Measurements from ENCODE around the gene C2CD5. TPM values are rescaled to one million over a fixed set of nuclear protein-coding genes. Genes with fewer than 3 reads are reported as not detected.

Gene C2CD5
- total and polyA plus RNA-seq, 8 donors: 12.2 to 79.1 (median 31.9) TPM

- Histone ChIP-seq H3K36me3 (peaks cover 0 to 40% (median 20%) of the 10 kb centered on the region in 4 donors), H3K27me3 (no peaks in the 10 kb centered on the region), H3K9me3 (no peaks in the 10 kb centered on the region), H3K4me3 (no peak overlapping the region), H3K4me1 (no peaks in the 10 kb centered on the region), H3K27ac (no peak overlapping the region)
- intact Hi-C loops (cut with DNase I; ENCODE audit: low total_unique reads): no loop called here
- no peak for DNase-seq
- TF ChIP-seq EP300 (IDR thresholded peaks at IDR 0.05): no peak
- TF ChIP-seq POLR2A (IDR thresholded peaks at IDR 0.05): no peak
- TF ChIP-seq POLR2AphosphoS5 (IDR thresholded peaks at IDR 0.05): no peak
- no peak for TF ChIP-seq CTCF (IDR thresholded peaks at IDR 0.05)
- WGBS, 5 donors: 79 to 87% (median 84%) methylated on average over 4 of the region's 4 CpGs
These were observed 44.2 kb downstream of the C2CD5 start for GRCh38 chr12:22500100-22500499.

- H3K27ac ChIP-seq: no peak overlapping the region
- intact Hi-C loops (cut with DNase I; ENCODE audit: low total_unique reads): no loop called here
- 78 to 91% (median 86%) methylated on average over 2 of the region's 2 CpGs for WGBS, 5 donors
These were observed 44.9 kb downstream of the C2CD5 start for GRCh38 chr12:22499445-22499844.

GRCh38 chr12:22494319-22494718 lies 50.0 kb downstream of the C2CD5 start:
- Histone ChIP-seq H3K36me3 (peaks cover 12 to 42% (median 39%) of the 10 kb centered on the region in 4 donors), H3K27ac (no peak overlapping the region), H3K4me3 (no peak overlapping the region), H3K4me1 (no peaks in the 10 kb centered on the region), H3K27me3 (no peaks in the 10 kb centered on the region), H3K9me3 (no peaks in the 10 kb centered on the region)
- intact Hi-C loops (cut with DNase I; ENCODE audit: low total_unique reads): no loop called here
- TF ChIP-seq POLR2AphosphoS5 (IDR thresholded peaks at IDR 0.05) (no peak), EP300 (IDR thresholded peaks at IDR 0.05) (no peak), POLR2A (IDR thresholded peaks at IDR 0.05) (no peak), CTCF (IDR thresholded peaks at IDR 0.05) (no peak)
- WGBS, 5 donors: 88 to 97% (median 91%) methylated on average over 1 of the region's 1 CpG
- DNase-seq: no peak

More at GRCh38 chr12:22499445-22499844, 44.9 kb downstream of the C2CD5 start:
- TF ChIP-seq EP300 (IDR thresholded peaks at IDR 0.05): no peak
- TF ChIP-seq POLR2AphosphoS5 (IDR thresholded peaks at IDR 0.05): no peak
- TF ChIP-seq POLR2A (IDR thresholded peaks at IDR 0.05): no peak
- no peak for TF ChIP-seq CTCF (IDR thresholded peaks at IDR 0.05)
- Histone ChIP-seq H3K4me1 (no peaks in the 10 kb centered on the region), H3K27me3 (no peaks in the 10 kb centered on the region), H3K36me3 (peaks cover 0 to 33% (median 17%) of the 10 kb centered on the region in 4 donors), H3K9me3 (no peaks in the 10 kb centered on the region), H3K4me3 (no peak overlapping the region)
- no peak for DNase-seq

GRCh38 chr12:22491034-22491433 lies 53.3 kb downstream of the C2CD5 start:
- no peaks in the 10 kb centered on the region for H3K4me1 ChIP-seq
- 91 to 100% (median 96%) methylated on average over 1 of the region's 1 CpG for WGBS, 5 donors
- H3K36me3 ChIP-seq: peaks cover 22 to 54% (median 53%) of the 10 kb centered on the region in 4 donors
- no peak for DNase-seq
- no peaks in the 10 kb centered on the region for H3K27me3 ChIP-seq
- no peaks in the 10 kb centered on the region for H3K9me3 ChIP-seq
- intact Hi-C loops (cut with DNase I; ENCODE audit: low total_unique reads): no loop called here
- H3K4me3 ChIP-seq: no peak overlapping the region
- TF ChIP-seq EP300 (IDR thresholded peaks at IDR 0.05): no peak
- TF ChIP-seq CTCF (IDR thresholded peaks at IDR 0.05): no peak
- H3K27ac ChIP-seq: no peak overlapping the region

All from stomach (tissue), 9 donors.